NCI-H510A treated with DMSO at 0.1 percent for 48 hours (cell line): ENCODE measurements around the gene DHDH.

Experiments used
- DNase-seq: peaks from one replicate; lab custom pipeline; 2025; lab: John Stamatoyannopoulos, UW

DHDH gene

GRCh38 chr19:48950830-48951519 lies 17.5 kb downstream of the DHDH start:
- peak; percentile 5 for DNase-seq

GRCh38 chr19:48953141-48953540 lies 19.6 kb downstream of the DHDH start:
- DNase-seq: no peak

GRCh38 chr19:48953990-48954594 lies 20.6 kb downstream of the DHDH start:
- DNase-seq: no peak

GRCh38 chr19:48954595-48955307 lies 21.3 kb downstream of the DHDH start, which contains the start of gene BAX:
Gene BAX (plus strand): TSS chr19:48954875. CDS start chr19:48954929, 54 bp downstream.
- peak; percentile 95 for DNase-seq

GRCh38 chr19:48955308-48955958 lies 21.9 kb downstream of the DHDH start:
- DNase-seq: no peak

- no peak for DNase-seq
These were observed 24.5 kb downstream of the DHDH start for GRCh38 chr19:48958006-48958405.

- DNase-seq: no peak
These were observed 26.1 kb downstream of the DHDH start for GRCh38 chr19:48959341-48960239.

GRCh38 chr19:48961051-48961649 lies 27.7 kb downstream of the DHDH start:
- no peak for DNase-seq

GRCh38 chr19:48961673-48962028 lies 28.2 kb downstream of the DHDH start:
- no peak for DNase-seq

- DNase-seq: no peak
These were observed 28.7 kb downstream of the DHDH start for GRCh38 chr19:48962029-48962848.

GRCh38 chr19:48962849-48963165 lies 29.3 kb downstream of the DHDH start:
- no peak for DNase-seq

- DNase-seq: no peak
These were observed 30.1 kb downstream of the DHDH start for GRCh38 chr19:48963371-48964204.

GRCh38 chr19:48964205-48965039 lies 30.9 kb downstream of the DHDH start:
- DNase-seq: no peak

GRCh38 chr19:48965040-48965805 lies 31.7 kb downstream of the DHDH start, which contains the start of gene FTL:
Gene FTL (plus strand): TSS chr19:48965309. CDS start chr19:48965508, 199 bp downstream.
- DNase-seq: peak; percentile 87

- DNase-seq: peak; percentile 75
These were observed 32.5 kb downstream of the DHDH start for GRCh38 chr19:48965806-48966540.

GRCh38 chr19:48966541-48967345 lies 33.2 kb downstream of the DHDH start:
- DNase-seq: no peak
